ENCODE results near the gene ABCC9. TPM values are rescaled to one million over a fixed set of nuclear protein-coding genes. Genes with fewer than 3 reads are reported as not detected.
"Not testable (repeated sequence)": the region's sequence is repeated elsewhere in the genome, so short reads cannot be mapped to it uniquely, and the experiment has no call there.

ABCC9 gene
- polyA plus RNA-seq, 4 donors = under 0.01 to 2.5 (median 1.4) TPM; not detected in 1

GRCh38 chr12:21815306-21816062 lies 125.7 kb downstream of the ABCC9 start:
- Histone ChIP-seq H3K4me1 (ENCODE audit: control insufficient read depth in 3 of 3, insufficient read depth in 2 of 3, low read depth in 1 of 3, low read length in 2 of 3) (peaks cover 0 to 4% (median 0%) of the 10 kb centered on the region in 3 donors), H3K9me3 (ENCODE audit: control insufficient read depth in 2 of 2, insufficient read depth in 1 of 2, low read depth in 1 of 2, low read length in 1 of 2) (peaks cover 0 to 3% of the 10 kb centered on the region in 2 donors), H3K4me3 (ENCODE audit: low read depth in 1 of 3, low read length in 3 of 3) (no peak overlapping the region), H3K27ac (ENCODE audit: low read depth in 1 of 3, low read length in 2 of 3) (no peak overlapping the region), H3K27me3 (ENCODE audit: control insufficient read depth in 3 of 3, insufficient read depth in 3 of 3, low read length in 3 of 3) (no peaks in the 10 kb centered on the region), H3K36me3 (ENCODE audit: control insufficient read depth in 3 of 3, insufficient read depth in 2 of 3, low read depth in 1 of 3, low read length in 3 of 3) (no peaks in the 10 kb centered on the region)
- DNase-seq (no peak), FAIRE-seq (no peak)
- WGBS, 3 donors = 78 to 86% (median 83%) methylated on average over 1 of the region's 1 CpG

GRCh38 chr12:21814814-21815213 lies 126.4 kb downstream of the ABCC9 start:
- Histone ChIP-seq H3K4me3 (ENCODE audit: low read depth in 1 of 3, low read length in 3 of 3) (no peak overlapping the region), H3K27me3 (ENCODE audit: control insufficient read depth in 3 of 3, insufficient read depth in 3 of 3, low read length in 3 of 3) (no peaks in the 10 kb centered on the region), H3K36me3 (ENCODE audit: control insufficient read depth in 3 of 3, insufficient read depth in 2 of 3, low read depth in 1 of 3, low read length in 3 of 3) (no peaks in the 10 kb centered on the region), H3K27ac (ENCODE audit: low read depth in 1 of 3, low read length in 2 of 3) (no peak overlapping the region), H3K9me3 (ENCODE audit: control insufficient read depth in 2 of 2, insufficient read depth in 1 of 2, low read depth in 1 of 2, low read length in 1 of 2) (peaks cover 0 to 7% of the 10 kb centered on the region in 2 donors), H3K4me1 (ENCODE audit: control insufficient read depth in 3 of 3, insufficient read depth in 2 of 3, low read depth in 1 of 3, low read length in 2 of 3) (peaks cover 0 to 4% (median 0%) of the 10 kb centered on the region in 3 donors)
- DNase-seq = no peak
- WGBS, 3 donors = 80 to 93% (median 88%) methylated on average over 3 of the region's 3 CpGs
- FAIRE-seq = no peak

GRCh38 chr12:21814327-21814726 lies 126.9 kb downstream of the ABCC9 start:
- DNase-seq (no peak), FAIRE-seq (no peak)
- Histone ChIP-seq H3K27ac (ENCODE audit: low read depth in 1 of 3, low read length in 2 of 3) (no peak overlapping the region), H3K4me3 (ENCODE audit: low read depth in 1 of 3, low read length in 3 of 3) (no peak overlapping the region), H3K27me3 (ENCODE audit: control insufficient read depth in 3 of 3, insufficient read depth in 3 of 3, low read length in 3 of 3) (no peaks in the 10 kb centered on the region), H3K9me3 (ENCODE audit: control insufficient read depth in 2 of 2, insufficient read depth in 1 of 2, low read depth in 1 of 2, low read length in 1 of 2) (peaks cover 0 to 7% of the 10 kb centered on the region in 2 donors), H3K36me3 (ENCODE audit: control insufficient read depth in 3 of 3, insufficient read depth in 2 of 3, low read depth in 1 of 3, low read length in 3 of 3) (no peaks in the 10 kb centered on the region), H3K4me1 (ENCODE audit: control insufficient read depth in 3 of 3, insufficient read depth in 2 of 3, low read depth in 1 of 3, low read length in 2 of 3) (peaks cover 0 to 3% (median 0%) of the 10 kb centered on the region in 3 donors)
- 78 to 91% (median 82%) methylated on average over 2 of the region's 2 CpGs for WGBS, 3 donors

GRCh38 chr12:21813751-21814150 lies 127.5 kb downstream of the ABCC9 start:
- Histone ChIP-seq H3K4me1 (ENCODE audit: control insufficient read depth in 3 of 3, insufficient read depth in 2 of 3, low read depth in 1 of 3, low read length in 2 of 3) (no peaks in the 10 kb centered on the region), H3K27ac (ENCODE audit: low read depth in 1 of 3, low read length in 2 of 3) (no peak overlapping the region), H3K4me3 (ENCODE audit: low read depth in 1 of 3, low read length in 3 of 3) (no peak overlapping the region), H3K36me3 (ENCODE audit: control insufficient read depth in 3 of 3, insufficient read depth in 2 of 3, low read depth in 1 of 3, low read length in 3 of 3) (no peaks in the 10 kb centered on the region), H3K9me3 (ENCODE audit: control insufficient read depth in 2 of 2, insufficient read depth in 1 of 2, low read depth in 1 of 2, low read length in 1 of 2) (peaks cover 0 to 7% of the 10 kb centered on the region in 2 donors), H3K27me3 (ENCODE audit: control insufficient read depth in 3 of 3, insufficient read depth in 3 of 3, low read length in 3 of 3) (no peaks in the 10 kb centered on the region)
- DNase-seq (no peak), FAIRE-seq (no peak)
- 72 to 74% (median 73%) methylated on average over 3 of the region's 3 CpGs for WGBS, 3 donors

GRCh38 chr12:21813125-21813524 lies 128.1 kb downstream of the ABCC9 start:
- H3K27ac ChIP-seq (ENCODE audit: low read depth in 1 of 3, low read length in 2 of 3) = no peak overlapping the region
- DNase-seq = no peak
- H3K9me3 ChIP-seq (ENCODE audit: control insufficient read depth in 2 of 2, insufficient read depth in 1 of 2, low read depth in 1 of 2, low read length in 1 of 2) = peaks cover 0 to 7% of the 10 kb centered on the region in 2 donors
- FAIRE-seq = no peak
- no peaks in the 10 kb centered on the region for H3K4me1 ChIP-seq (ENCODE audit: control insufficient read depth in 3 of 3, insufficient read depth in 2 of 3, low read depth in 1 of 3, low read length in 2 of 3)
- no peak overlapping the region for H3K4me3 ChIP-seq (ENCODE audit: low read depth in 1 of 3, low read length in 3 of 3)
- no peaks in the 10 kb centered on the region for H3K27me3 ChIP-seq (ENCODE audit: control insufficient read depth in 3 of 3, insufficient read depth in 3 of 3, low read length in 3 of 3)
- H3K36me3 ChIP-seq (ENCODE audit: control insufficient read depth in 3 of 3, insufficient read depth in 2 of 3, low read depth in 1 of 3, low read length in 3 of 3) = no peaks in the 10 kb centered on the region

- H3K9me3 ChIP-seq (ENCODE audit: control insufficient read depth in 2 of 2, insufficient read depth in 1 of 2, low read depth in 1 of 2, low read length in 1 of 2); H3K4me1 ChIP-seq (ENCODE audit: control insufficient read depth in 3 of 3, insufficient read depth in 2 of 3, low read depth in 1 of 3, low read length in 2 of 3); FAIRE-seq; H3K27ac ChIP-seq (ENCODE audit: low read depth in 1 of 3, low read length in 2 of 3); H3K36me3 ChIP-seq (ENCODE audit: control insufficient read depth in 3 of 3, insufficient read depth in 2 of 3, low read depth in 1 of 3, low read length in 3 of 3); H3K27me3 ChIP-seq (ENCODE audit: control insufficient read depth in 3 of 3, insufficient read depth in 3 of 3, low read length in 3 of 3); DNase-seq; H3K4me3 ChIP-seq (ENCODE audit: low read depth in 1 of 3, low read length in 3 of 3): not testable (repeated sequence)
- 76 to 89% (median 81%) methylated on average over 2 of the region's 2 CpGs for WGBS, 3 donors
Measured at GRCh38 chr12:21812340-21812739, 128.9 kb downstream of the ABCC9 start.

GRCh38 chr12:21809100-21809499 lies 132.1 kb downstream of the ABCC9 start:
- Histone ChIP-seq H3K27ac (ENCODE audit: low read depth in 1 of 3, low read length in 2 of 3) (no peak overlapping the region), H3K4me1 (ENCODE audit: control insufficient read depth in 3 of 3, insufficient read depth in 2 of 3, low read depth in 1 of 3, low read length in 2 of 3) (no peaks in the 10 kb centered on the region), H3K36me3 (ENCODE audit: control insufficient read depth in 3 of 3, insufficient read depth in 2 of 3, low read depth in 1 of 3, low read length in 3 of 3) (no peaks in the 10 kb centered on the region), H3K4me3 (ENCODE audit: low read depth in 1 of 3, low read length in 3 of 3) (no peak overlapping the region), H3K27me3 (ENCODE audit: control insufficient read depth in 3 of 3, insufficient read depth in 3 of 3, low read length in 3 of 3) (no peaks in the 10 kb centered on the region), H3K9me3 (ENCODE audit: control insufficient read depth in 2 of 2, insufficient read depth in 1 of 2, low read depth in 1 of 2, low read length in 1 of 2) (peaks cover 0 to 7% of the 10 kb centered on the region in 2 donors)
- DNase-seq (no peak), FAIRE-seq (no peak)

GRCh38 chr12:21806255-21806654 lies 135.0 kb downstream of the ABCC9 start:
- Histone ChIP-seq H3K27ac (ENCODE audit: low read depth in 1 of 3, low read length in 2 of 3) (no peak overlapping the region), H3K9me3 (ENCODE audit: control insufficient read depth in 2 of 2, insufficient read depth in 1 of 2, low read depth in 1 of 2, low read length in 1 of 2) (peaks cover 0 to 7% of the 10 kb centered on the region in 2 donors), H3K27me3 (ENCODE audit: control insufficient read depth in 3 of 3, insufficient read depth in 3 of 3, low read length in 3 of 3) (no peaks in the 10 kb centered on the region), H3K4me1 (ENCODE audit: control insufficient read depth in 3 of 3, insufficient read depth in 2 of 3, low read depth in 1 of 3, low read length in 2 of 3) (peaks cover 0 to 4% (median 0%) of the 10 kb centered on the region in 3 donors), H3K36me3 (ENCODE audit: control insufficient read depth in 3 of 3, insufficient read depth in 2 of 3, low read depth in 1 of 3, low read length in 3 of 3) (no peaks in the 10 kb centered on the region), H3K4me3 (ENCODE audit: low read depth in 1 of 3, low read length in 3 of 3) (no peak overlapping the region)
- no peak for FAIRE-seq
- no peak for DNase-seq

Measured in small intestine (tissue), 7 donors.